Activated T-helper 17 cell treated with anti-CD3 and anti-CD28 coated beads, Interleukin-2, amount 50 U/mL, for 72 hours (primary cell): ENCODE data around the gene STX2. TPM values are rescaled to one million over a fixed set of nuclear protein-coding genes. Genes with fewer than 3 reads are reported as not detected.
"Not testable (repeated sequence)": the region's sequence is repeated elsewhere in the genome, so short reads cannot be mapped to it uniquely, and the experiment has no call there.

ENCODE experiments used
- ATAC-seq: fragments of 150-1000 bp; cut with Tn5 transposase; replicated peaks from 2 replicates; pipeline ENCODE4 v1.10.0; 2021; ENCODE audit warnings: mild to moderate bottlenecking, moderate library complexity
- H3K27ac Mint-ChIP-seq: one replicate; pipeline ENCODE4 v1.8.0; 2022; ENCODE audit warnings: mixed read lengths
- H3K27me3 Mint-ChIP-seq: one replicate; pipeline ENCODE4 v1.8.0; 2022; ENCODE audit warnings: mixed read lengths
- H3K36me3 Mint-ChIP-seq: one replicate; pipeline ENCODE4 v1.8.0; 2022; ENCODE audit warnings: low read depth, mild to moderate bottlenecking, mixed read lengths
- H3K4me1 Mint-ChIP-seq: one replicate; pipeline ENCODE4 v1.8.0; 2022; ENCODE audit warnings: mixed read lengths
- H3K4me3 Mint-ChIP-seq: one replicate; pipeline ENCODE4 v1.8.0; 2022; ENCODE audit warnings: mild to moderate bottlenecking, mixed read lengths
- H3K9me3 Mint-ChIP-seq: one replicate; pipeline ENCODE4 v1.8.0; 2022; ENCODE audit warnings: mixed read lengths
- total RNA-seq, 2 donors: library from RNA; stranded (reverse); gene quantifications; one replicate each; pipeline ENCODE4 v1.2.3, GENCODE V29; 2022

The STX2 gene
- 10 to 100 TPM; 16.5 to 18.2 TPM for total RNA-seq

DNA sequence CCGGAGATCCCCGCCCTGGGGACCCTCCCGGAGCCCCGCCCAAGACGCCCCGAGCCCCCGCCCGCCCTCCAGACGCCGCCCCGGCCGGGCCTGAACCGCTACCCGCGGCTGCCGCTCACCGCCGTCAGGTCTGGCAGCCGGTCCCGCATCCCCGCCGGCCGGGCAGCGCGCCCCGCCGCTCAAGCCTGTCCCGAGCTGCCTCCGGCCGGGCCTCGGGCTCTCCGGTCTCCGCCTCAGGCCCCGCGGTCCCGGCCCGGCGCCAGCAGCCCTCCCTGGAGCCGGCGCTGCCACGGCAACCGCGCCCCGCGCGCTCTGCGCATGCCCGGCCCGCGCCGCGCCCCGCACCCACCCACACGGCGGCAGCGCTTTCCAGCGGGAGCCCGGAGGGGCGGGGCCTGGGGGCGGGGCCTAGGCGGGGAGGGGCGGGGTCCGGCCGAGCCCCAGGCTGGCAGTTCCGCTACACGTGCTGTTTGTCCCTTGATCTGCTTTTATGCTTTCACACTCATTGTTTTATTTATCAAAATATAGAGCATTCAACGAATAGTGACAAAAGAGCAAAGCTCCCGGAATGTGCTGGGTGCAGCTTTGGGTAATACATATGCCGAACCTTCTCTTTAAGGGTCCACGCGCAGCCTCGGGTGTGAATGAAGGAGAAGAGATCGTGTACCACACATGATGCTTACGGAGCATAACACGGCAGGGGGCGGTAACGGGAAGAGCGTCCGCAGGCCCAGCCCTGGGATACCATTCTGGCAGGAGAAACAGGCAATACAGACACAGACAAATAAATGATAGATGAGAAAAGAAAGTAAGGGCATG, at the start of gene STX2:
STX2 (minus strand) TSS at position 300 of the 819 bp plus-strand sequence; CDS start at position 149, 151 bp downstream.
- H3K27me3 Mint-ChIP-seq = no peaks in the 10 kb centered on the region
- H3K36me3 Mint-ChIP-seq = no peaks in the 10 kb centered on the region
- H3K4me1 Mint-ChIP-seq = peaks cover 13% of the 10 kb centered on the region
- H3K9me3 Mint-ChIP-seq = no peaks in the 10 kb centered on the region
- peak within 1 kb of the TSS; percentile 80 for H3K27ac Mint-ChIP-seq
- H3K4me3 Mint-ChIP-seq = peak within 1 kb of the TSS; percentile 84
- peak; percentile 89 for ATAC-seq

DNA sequence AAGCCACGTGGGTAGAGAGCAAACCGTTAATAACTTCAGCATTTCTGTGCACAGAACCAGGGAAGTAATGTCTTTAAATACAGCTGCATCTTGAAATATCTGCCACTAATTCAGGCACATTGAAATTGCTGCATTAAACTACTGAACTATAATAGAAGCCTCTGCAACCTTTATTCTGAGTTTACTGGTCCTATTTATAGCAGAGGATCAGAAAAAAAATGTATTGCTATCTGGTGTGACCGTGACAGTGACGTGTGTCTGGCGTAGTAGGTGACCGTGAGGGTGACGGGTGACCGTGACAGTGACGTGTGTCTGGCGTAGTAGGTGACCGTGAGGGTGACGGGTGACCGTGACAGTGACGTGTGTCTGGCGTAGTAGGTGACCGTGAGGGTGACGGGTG, 48.1 kb upstream of the STX2 start:
- H3K27ac Mint-ChIP-seq, ATAC-seq, H3K4me3 Mint-ChIP-seq, H3K4me1 Mint-ChIP-seq, H3K27me3 Mint-ChIP-seq, H3K9me3 Mint-ChIP-seq, H3K36me3 Mint-ChIP-seq: not testable (repeated sequence)

DNA sequence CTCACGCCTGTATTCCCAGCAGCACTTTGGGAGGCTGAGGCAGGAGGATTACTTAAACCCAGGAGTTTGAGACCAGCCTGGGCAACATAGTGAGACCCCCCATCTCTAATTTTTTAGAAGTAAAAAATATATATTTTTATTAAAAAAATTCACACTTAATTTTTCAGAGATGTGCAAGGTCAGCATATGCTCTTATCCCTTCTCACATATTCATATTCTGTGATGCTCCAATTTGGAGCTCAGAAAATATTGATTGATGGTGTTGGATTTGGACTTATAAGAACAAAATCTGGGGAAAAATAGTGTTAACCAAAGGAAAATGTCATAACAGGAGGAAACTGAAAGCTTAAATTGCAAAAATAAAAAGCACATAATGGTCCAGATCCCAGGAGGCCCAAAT, 42.5 kb upstream of the STX2 start:
- ATAC-seq = no peak
- no peak overlapping the region for H3K27ac Mint-ChIP-seq
- no peak overlapping the region for H3K4me3 Mint-ChIP-seq
- peaks cover 30% of the 10 kb centered on the region for H3K4me1 Mint-ChIP-seq
- peaks cover 14% of the 10 kb centered on the region for H3K36me3 Mint-ChIP-seq
- no peaks in the 10 kb centered on the region for H3K27me3 Mint-ChIP-seq
- H3K9me3 Mint-ChIP-seq = no peaks in the 10 kb centered on the region

DNA sequence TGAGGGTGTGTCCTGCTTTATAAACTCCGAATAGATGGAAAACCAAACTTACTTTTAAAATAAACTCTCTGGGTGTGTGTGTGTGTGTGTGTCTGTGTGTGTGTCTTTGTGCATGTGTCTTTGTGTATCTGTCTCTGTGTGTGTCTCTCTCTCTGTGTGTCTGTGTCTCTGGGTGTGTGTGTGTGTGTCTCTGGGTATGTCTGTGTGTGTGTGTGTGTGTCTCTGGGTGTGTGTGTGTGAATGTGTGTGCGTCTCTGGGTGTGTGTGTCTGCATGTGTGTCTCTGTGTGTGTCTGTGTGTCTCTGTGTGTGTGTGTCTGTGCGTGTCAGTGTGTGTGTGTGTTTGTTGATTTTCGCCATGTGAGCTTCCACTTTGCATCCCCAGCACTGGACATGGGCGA, 42.0 kb upstream of the STX2 start:
- Mint-ChIP-seq H3K36me3 (peaks cover 19% of the 10 kb centered on the region), H3K4me1 (peaks cover 30% of the 10 kb centered on the region), H3K27ac (peak overlapping the region; percentile 23), H3K9me3 (no peaks in the 10 kb centered on the region), H3K27me3 (no peaks in the 10 kb centered on the region), H3K4me3 (peak overlapping the region; percentile 55)
- ATAC-seq = no peak

DNA sequence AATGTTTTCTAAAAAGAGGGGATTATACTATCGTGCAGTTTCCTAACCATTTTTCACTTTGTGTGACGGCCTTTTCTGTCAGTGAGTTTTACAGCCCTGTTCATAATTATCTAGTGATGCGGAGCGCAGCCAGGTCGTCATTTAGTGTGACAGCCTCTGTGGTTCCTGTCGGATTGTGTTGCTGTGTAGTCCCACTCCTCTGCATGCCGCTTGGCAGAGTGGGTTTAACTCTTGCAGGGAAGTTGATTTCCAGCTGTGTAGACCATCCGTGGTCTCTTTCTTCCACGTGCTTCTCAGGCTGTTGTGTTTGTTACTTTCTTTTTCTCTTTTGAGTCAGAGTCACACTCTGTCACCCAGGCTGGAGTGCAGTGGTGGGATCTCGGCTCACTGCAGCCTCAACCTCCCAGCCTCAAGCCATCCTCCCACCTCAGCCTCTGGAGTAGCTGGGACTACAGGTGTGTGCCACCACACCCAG, 41.4 kb upstream of the STX2 start:
- peak; percentile 84 for ATAC-seq
- no peaks in the 10 kb centered on the region for H3K9me3 Mint-ChIP-seq
- H3K4me3 Mint-ChIP-seq = peak overlapping the region; percentile 55
- H3K27me3 Mint-ChIP-seq = no peaks in the 10 kb centered on the region
- H3K27ac Mint-ChIP-seq = peak overlapping the region; percentile 23
- H3K36me3 Mint-ChIP-seq = peaks cover 25% of the 10 kb centered on the region
- H3K4me1 Mint-ChIP-seq = peaks cover 36% of the 10 kb centered on the region

DNA sequence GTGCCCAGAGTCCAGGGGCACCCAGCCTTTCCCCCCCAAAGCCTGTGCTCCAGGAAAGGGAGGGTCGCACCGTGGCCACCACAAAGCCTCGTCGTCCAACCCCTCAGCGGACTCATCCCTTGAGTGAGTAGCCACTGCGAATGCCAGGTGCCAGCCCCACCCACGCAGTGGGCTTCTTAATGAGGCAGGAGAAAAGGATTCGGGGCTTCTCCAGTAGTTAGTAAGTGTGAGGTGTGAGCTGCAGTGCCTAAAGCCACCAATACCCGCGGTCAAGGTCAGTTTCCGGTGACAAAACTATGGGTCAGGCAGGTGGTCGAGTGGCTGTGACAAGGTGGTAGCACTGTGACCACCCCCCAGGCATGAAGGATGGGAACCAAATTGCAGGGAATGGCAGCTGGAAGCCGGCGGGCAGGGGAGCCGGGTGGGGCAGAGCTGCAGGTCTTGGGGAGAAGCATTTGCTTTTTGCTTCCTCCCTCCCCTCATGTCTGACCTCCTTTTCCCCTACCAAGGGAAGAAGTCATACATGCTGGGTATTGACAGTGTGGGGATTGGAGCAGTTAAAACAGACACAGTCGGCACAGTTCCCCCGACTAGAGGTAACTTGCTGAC, 40.8 kb upstream of the STX2 start:
- Mint-ChIP-seq H3K4me3 (peak overlapping the region; percentile 55), H3K9me3 (no peaks in the 10 kb centered on the region), H3K27ac (peak overlapping the region; percentile 23), H3K4me1 (peaks cover 36% of the 10 kb centered on the region), H3K27me3 (no peaks in the 10 kb centered on the region), H3K36me3 (peaks cover 31% of the 10 kb centered on the region)
- peak; percentile 36 for ATAC-seq

DNA sequence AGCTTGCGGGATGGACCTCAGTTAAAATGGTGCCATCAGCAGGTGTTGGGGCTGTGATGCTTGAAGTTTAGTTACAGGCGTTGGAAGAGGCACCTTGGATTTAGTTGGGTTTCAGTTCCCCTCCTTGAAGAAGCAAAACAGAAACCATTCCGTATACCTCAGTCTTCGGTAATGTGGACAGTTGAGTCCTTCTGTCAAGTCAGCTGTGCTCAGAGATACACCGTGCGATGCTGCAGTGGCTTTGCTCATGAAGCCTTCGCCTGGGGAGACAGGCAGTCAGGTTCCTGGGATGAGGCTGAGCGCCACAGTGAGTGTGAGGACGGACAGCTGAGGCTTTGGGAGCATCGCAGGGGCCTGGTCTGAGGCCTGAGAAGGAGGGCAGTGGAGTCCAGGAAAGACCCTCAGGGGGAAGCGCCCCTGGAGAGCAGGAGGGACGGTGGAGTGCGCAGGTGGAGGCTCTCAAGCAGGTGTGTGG, 40.2 kb upstream of the STX2 start:
- no peaks in the 10 kb centered on the region for H3K27me3 Mint-ChIP-seq
- H3K36me3 Mint-ChIP-seq = peaks cover 37% of the 10 kb centered on the region
- peak overlapping the region; percentile 23 for H3K27ac Mint-ChIP-seq
- no peak for ATAC-seq
- peaks cover 39% of the 10 kb centered on the region for H3K4me1 Mint-ChIP-seq
- no peaks in the 10 kb centered on the region for H3K9me3 Mint-ChIP-seq
- peak overlapping the region; percentile 55 for H3K4me3 Mint-ChIP-seq

DNA sequence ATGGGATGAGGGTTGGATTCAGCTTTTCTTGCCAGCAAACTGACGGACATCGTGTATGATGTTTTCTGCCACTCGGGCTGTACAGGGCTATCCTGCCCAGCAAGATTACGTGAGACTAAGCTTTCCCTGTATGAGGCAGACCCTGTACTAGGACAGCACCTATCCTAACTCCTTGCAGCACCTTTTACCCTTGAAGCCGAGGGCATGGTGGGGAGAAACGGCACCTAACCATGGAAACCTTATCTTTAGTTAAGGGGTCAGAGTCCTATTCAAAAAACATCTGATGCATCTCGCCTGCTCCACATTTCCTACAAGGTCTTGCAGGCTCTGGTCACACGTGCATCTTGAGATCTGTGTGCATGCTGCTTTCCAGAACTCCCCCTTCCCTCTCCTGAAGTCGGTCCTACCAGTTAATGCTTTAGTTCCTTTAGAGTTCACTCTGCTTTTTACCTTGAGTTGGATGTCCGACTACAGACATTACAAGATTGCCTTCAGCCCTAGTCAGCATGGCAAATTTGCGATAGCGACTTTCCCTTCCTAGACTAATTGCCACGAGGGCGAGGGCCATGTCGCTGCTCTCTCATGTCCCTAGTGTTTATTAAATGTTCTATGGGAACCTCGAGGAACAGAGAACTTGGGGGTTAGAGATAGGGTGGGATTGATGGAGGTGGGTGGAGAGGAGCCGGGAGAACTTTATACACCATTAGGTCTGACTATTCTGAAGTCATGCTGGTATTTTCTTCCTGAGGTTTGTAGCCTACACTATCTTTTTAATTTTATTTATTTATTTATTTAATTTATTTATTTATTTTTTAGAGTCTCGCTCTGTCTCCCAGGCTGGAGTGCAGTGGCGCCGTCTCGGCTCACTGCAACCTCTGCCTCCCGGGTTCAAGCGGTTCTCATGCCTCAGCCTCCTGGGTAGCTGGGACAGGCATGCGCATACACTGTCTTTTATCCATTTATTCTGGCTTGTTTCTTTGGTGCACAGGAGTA, 39.4 kb upstream of the STX2 start:
- H3K4me3 Mint-ChIP-seq = peak overlapping the region; percentile 55
- H3K27me3 Mint-ChIP-seq = no peaks in the 10 kb centered on the region
- H3K27ac Mint-ChIP-seq = no peak overlapping the region
- no peak for ATAC-seq
- no peaks in the 10 kb centered on the region for H3K9me3 Mint-ChIP-seq
- H3K36me3 Mint-ChIP-seq = peaks cover 45% of the 10 kb centered on the region
- H3K4me1 Mint-ChIP-seq = peaks cover 44% of the 10 kb centered on the region

DNA sequence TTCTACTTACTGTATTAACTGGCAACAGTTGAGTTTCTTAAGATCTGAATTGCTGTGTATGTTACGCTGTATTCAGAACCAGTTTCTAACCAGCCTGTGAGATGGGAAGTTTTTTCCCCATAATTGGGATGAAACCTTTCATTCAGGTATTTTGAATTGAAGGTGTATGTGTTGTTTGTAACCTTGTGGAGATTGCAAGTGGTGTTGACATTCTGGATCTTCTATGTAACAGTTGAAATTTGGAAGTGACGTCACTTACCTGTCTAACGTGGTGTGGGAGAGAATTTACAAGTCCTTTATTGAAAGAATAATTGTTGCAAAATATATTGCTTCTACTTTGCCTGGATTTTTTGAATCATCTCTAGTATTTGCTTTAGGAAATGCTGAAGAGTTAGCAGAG, 38.3 kb upstream of the STX2 start:
- Mint-ChIP-seq H3K27me3 (no peaks in the 10 kb centered on the region), H3K27ac (no peak overlapping the region), H3K4me1 (peaks cover 44% of the 10 kb centered on the region), H3K36me3 (peaks cover 57% of the 10 kb centered on the region), H3K4me3 (peak overlapping the region; percentile 100), H3K9me3 (peaks cover 3% of the 10 kb centered on the region)
- ATAC-seq = no peak

DNA sequence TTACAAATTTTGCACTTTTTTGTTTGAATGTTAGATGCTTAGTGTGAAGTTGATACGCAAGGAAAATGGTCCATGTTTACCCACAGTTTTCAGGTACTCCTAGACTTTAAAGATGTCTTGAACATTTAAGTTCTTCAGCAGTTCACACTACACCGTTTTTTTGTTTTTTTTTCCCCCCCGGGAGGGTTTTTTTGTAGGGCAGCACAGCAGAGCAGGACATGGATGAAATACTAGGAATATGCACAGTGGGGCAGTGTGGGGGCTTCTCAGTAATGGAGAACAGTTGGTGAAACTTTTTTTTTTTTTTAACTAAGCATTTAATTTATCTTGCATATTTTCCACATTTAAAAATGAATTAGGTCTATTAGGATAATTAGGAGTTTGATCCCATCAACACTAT, 37.7 kb upstream of the STX2 start:
- H3K36me3 Mint-ChIP-seq = peaks cover 57% of the 10 kb centered on the region
- peaks cover 44% of the 10 kb centered on the region for H3K4me1 Mint-ChIP-seq
- no peak overlapping the region for H3K27ac Mint-ChIP-seq
- peak overlapping the region; percentile 100 for H3K4me3 Mint-ChIP-seq
- peaks cover 3% of the 10 kb centered on the region for H3K9me3 Mint-ChIP-seq
- no peaks in the 10 kb centered on the region for H3K27me3 Mint-ChIP-seq
- ATAC-seq = no peak

DNA sequence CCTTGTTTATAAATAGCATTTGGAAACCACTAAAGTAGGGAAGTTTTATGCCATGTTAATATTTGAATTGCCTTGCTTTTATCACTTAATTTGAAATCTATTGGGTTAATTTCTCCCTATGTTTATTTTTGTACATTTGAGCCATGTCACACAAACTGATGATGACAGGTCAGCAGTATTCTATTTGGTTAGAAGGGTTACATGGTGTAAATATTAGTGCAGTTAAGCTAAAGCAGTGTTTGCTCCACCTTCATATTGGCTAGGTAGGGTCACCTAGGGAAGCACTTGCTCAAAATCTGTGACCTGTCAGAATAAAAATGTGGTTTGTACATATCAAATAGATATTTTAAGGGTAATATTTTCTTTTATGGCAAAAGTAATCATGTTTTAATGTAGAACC, 37.2 kb upstream of the STX2 start:
- Mint-ChIP-seq H3K36me3 (peaks cover 59% of the 10 kb centered on the region), H3K4me1 (peaks cover 44% of the 10 kb centered on the region), H3K27ac (no peak overlapping the region), H3K4me3 (peak overlapping the region; percentile 100), H3K27me3 (no peaks in the 10 kb centered on the region), H3K9me3 (peaks cover 3% of the 10 kb centered on the region)
- ATAC-seq = no peak

DNA sequence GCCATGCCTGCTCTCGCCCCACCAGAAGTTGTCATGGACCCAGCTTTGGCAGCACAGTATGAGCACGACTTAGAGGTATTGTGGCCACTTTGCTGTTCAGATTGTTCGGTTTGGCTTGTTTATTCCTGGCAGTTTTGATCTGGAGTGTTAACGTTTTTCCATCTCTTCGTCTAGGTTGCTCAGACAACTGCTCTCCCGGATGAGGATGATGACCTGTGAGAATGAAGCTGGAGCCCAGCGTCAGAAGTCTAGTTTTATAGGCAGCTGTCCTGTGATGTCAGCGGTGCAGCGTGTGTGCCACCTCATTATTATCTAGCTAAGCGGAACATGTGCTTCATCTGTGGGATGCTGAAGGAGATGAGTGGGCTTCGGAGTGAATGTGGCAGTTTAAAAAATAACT, 36.7 kb upstream of the STX2 start:
- H3K27ac Mint-ChIP-seq = peak overlapping the region; percentile 99

DNA sequence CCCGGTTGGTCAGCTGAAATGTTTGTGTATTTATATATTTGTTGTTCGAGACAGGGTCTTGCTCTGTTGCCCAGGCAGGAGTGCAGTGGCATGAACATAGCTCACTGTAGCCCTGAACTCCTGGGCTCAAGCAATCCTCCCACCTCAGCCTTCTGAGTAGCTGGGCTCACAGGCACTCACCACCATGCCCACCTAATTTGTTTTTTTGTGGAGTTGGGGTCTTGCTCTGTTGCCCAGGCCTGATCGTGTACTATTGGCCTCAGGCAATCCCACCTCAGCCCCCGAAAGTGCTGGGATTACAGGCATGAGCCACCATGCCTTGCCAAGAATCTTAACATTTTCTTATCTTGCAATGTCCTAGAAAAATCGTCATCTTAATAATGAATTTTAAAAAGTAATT, 36.1 kb upstream of the STX2 start:
- peak overlapping the region; percentile 99 for H3K27ac Mint-ChIP-seq
- peaks cover 64% of the 10 kb centered on the region for H3K36me3 Mint-ChIP-seq
- ATAC-seq = no peak
- no peaks in the 10 kb centered on the region for H3K27me3 Mint-ChIP-seq
- peak overlapping the region; percentile 100 for H3K4me3 Mint-ChIP-seq
- H3K4me1 Mint-ChIP-seq = peaks cover 37% of the 10 kb centered on the region
- peaks cover 3% of the 10 kb centered on the region for H3K9me3 Mint-ChIP-seq

More for the DNA sequence above, 36.7 kb upstream of the STX2 start:
- H3K4me3 Mint-ChIP-seq = peak overlapping the region; percentile 100
- H3K36me3 Mint-ChIP-seq = peaks cover 64% of the 10 kb centered on the region
- not testable (repeated sequence) for H3K9me3 Mint-ChIP-seq, H3K27me3 Mint-ChIP-seq, ATAC-seq
- peaks cover 40% of the 10 kb centered on the region for H3K4me1 Mint-ChIP-seq

DNA sequence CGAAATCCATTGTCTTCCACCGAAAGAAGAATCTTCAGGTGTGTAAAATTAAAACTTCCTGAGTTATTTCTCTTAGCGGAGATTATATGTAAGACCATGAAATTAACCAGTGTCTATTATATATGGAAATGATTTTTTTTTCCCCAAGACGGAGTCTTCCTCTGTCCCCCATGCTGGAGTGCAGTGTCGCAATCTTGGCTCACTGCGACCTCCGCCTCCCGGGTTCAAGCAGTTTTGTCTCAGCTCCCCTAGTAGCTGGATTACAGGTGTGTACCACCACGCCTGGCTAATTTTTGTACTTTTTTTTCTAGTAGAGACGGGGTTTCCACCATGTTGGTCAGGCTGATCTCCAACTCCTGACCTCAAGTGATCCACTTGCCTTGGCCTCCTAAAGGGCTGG, 35.6 kb upstream of the STX2 start:
- H3K4me1 Mint-ChIP-seq = peaks cover 37% of the 10 kb centered on the region
- peaks cover 3% of the 10 kb centered on the region for H3K9me3 Mint-ChIP-seq
- H3K4me3 Mint-ChIP-seq = peak overlapping the region; percentile 100
- peak overlapping the region; percentile 99 for H3K27ac Mint-ChIP-seq
- peaks cover 64% of the 10 kb centered on the region for H3K36me3 Mint-ChIP-seq
- no peak for ATAC-seq
- H3K27me3 Mint-ChIP-seq = no peaks in the 10 kb centered on the region
